GM19395 (cell line): ENCODE data around the gene ZDHHC8.

Source experiments
- ATAC-seq: cut with Tn5 transposase; IDR thresholded peaks from one replicate; pipeline ENCODE4 v1.9.1; 2021; ENCODE audit warnings: mild to moderate bottlenecking, moderate library complexity; ENCODE audit not compliant: unreplicated experiment

ZDHHC8 gene

GRCh38 chr22:20131597-20131858, at the start of gene ZDHHC8:
Gene ZDHHC8 (plus strand): TSS chr22:20131804. CDS start chr22:20131948, 144 bp downstream.
- ATAC-seq: peak; percentile 22

GRCh38 chr22:20083157-20083890, 48.3 kb upstream of the ZDHHC8 start:
- no peak for ATAC-seq

GRCh38 chr22:20083891-20084546, 47.6 kb upstream of the ZDHHC8 start:
- no peak for ATAC-seq

- ATAC-seq: no peak
Measured at GRCh38 chr22:20084547-20085413, 46.8 kb upstream of the ZDHHC8 start.

GRCh38 chr22:20085651-20086050, 46.0 kb upstream of the ZDHHC8 start:
- ATAC-seq: no peak

DNA sequence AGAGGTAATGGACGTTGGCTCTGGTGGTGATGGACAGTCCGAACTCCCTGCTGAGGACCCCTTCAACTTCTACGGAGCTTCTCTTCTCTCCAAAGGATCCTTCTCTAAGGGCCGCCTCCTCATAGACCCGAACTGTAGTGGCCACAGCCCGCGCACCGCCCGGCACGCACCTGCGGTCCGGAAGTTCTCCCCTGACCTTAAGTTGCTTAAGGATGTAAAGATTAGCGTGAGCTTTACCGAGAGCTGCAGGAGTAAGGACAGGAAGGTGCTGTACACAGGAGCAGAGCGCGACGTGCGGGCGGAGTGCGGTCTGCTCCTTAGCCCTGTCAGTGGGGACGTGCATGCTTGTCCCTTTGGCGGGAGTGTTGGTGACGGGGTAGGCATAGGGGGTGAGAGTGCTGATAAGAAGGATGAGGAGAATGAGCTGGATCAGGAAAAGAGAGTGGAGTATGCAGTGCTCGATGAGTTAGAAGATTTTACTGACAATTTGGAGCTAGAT, 45.5 kb upstream of the ZDHHC8 start:
- no peak for ATAC-seq

DNA sequence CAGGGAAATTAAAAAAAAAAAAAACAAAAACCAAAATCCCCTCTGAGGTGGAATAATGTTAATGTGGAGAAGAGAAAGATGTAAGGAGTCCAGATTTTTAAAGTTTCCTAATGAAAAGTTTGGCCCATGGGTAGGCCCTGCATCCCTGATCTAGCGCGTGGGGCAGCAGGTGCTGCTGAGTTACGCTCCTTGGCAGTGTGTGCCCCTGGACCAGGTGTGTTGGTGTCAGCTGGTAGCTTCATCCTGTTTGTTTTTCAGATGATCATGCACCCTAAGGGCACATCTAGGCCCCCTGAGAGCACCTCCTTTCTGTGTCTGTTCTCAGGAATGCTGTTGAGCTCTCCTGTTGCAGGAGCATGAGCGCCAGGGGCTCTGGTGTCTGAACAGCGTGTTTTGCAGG, 44.8 kb upstream of the ZDHHC8 start:
- no peak for ATAC-seq

GRCh38 chr22:20087319-20088262, 44.0 kb upstream of the ZDHHC8 start:
- ATAC-seq: no peak

GRCh38 chr22:20088263-20088648, 43.3 kb upstream of the ZDHHC8 start:
- ATAC-seq: no peak

DNA sequence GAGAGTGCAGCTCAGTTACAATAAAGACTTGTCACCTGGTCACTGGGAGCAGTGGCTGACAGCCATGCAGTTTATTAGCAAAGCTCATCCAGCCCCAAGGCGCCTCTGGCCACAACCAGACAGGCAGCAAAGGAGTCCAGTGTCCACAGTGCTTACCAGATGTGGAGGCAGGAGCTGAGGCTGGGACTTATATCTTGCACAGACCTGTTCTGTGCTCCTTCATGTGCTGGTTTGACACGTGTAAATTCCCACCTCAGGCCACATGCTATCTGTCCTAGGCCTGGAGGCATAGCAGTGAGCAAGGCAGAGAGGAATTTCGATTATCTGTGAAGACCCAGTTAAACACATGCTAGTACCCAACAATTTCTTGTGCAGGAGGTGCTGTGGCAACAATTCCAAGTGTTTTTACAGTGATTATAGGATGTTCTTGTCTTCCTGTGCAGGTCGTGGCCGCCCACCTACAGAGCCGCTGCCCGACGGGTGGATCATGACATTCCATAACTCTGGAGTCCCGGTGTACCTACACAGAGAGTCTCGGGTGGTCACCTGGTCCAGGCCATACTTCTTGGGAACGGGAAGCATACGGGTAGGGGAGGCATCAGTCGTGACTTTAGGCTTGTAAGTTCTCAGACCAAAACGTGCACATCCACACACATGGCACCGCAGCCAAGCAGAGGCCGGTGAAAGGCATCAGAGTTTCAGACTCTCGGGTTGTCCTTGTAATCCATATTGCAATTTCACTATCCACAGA, 42.2 kb upstream of the ZDHHC8 start:
- no peak for ATAC-seq

DNA sequence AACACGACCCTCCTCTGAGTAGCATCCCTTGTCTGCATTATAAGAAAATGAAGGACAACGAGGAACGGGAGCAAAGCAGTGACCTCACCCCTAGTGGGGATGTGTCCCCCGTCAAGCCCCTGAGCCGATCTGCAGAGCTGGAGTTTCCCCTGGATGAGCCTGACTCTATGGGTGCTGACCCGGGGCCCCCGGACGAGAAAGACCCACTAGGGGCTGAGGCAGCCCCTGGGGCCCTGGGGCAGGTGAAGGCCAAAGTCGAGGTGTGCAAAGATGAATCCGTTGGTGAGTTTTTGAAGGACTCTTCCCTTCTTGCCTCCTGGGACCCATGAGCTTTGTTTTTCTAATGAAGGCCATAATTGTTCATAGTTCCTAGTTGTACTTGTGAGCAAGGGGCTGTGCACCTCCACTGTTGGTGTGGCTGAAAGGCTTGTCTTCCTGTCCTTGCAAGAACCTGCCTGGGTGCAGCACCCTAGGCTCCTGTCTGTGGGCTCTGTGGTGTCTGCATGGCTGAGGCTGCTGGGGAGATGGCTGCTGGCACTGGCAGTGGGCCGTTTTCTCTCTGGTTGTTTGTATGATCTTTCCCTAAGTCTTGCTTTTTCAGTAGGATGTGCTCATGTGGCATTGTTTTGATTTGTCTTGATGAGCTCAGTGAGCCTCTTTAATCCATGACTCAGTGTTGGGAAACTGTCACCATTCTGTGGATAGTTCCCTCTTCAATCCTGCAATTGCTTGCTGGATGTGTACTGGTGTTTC, 41.5 kb upstream of the ZDHHC8 start:
- ATAC-seq: no peak

- ATAC-seq: no peak
Measured at GRCh38 chr22:20090730-20091240, 40.8 kb upstream of the ZDHHC8 start.

DNA sequence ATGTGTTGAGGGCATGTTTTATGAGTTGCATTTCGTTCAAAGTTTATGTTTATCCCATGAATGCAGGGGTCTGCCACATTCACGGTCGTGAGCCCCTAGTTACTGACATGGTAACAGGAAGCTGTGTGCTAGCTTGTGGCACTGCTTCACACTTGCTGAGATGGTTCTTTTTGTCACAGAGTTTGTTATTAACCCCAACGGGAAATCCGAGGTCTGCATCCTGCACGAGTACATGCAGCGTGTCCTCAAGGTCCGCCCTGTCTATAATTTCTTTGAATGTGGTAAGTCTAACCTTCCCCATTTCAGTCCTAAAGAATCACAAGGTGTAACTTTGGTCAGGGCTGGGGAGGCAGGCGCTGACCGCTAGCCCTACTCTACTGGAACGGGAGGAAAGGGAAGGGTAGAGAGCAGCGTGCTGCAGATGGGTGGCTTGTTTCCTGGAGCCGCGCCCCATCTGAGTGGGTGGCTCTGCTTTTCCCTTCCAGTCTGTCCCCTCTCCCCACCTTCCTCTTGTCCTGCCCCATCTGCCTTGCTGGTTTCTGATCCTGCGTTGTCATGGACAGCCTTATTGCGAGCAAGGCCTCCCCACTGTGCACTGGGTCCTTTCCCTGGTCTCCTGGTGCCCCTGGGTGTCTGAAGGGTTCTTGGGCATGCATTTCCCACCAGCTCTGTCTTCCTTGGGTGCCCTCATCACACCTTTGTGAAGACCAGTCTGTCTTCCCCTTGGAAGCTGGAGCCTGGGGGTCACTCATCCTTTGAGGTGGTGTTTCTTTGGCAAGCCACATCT, 39.7 kb upstream of the ZDHHC8 start:
- no peak for ATAC-seq

GRCh38 chr22:20092477-20092854, 39.1 kb upstream of the ZDHHC8 start:
- no peak for ATAC-seq

DNA sequence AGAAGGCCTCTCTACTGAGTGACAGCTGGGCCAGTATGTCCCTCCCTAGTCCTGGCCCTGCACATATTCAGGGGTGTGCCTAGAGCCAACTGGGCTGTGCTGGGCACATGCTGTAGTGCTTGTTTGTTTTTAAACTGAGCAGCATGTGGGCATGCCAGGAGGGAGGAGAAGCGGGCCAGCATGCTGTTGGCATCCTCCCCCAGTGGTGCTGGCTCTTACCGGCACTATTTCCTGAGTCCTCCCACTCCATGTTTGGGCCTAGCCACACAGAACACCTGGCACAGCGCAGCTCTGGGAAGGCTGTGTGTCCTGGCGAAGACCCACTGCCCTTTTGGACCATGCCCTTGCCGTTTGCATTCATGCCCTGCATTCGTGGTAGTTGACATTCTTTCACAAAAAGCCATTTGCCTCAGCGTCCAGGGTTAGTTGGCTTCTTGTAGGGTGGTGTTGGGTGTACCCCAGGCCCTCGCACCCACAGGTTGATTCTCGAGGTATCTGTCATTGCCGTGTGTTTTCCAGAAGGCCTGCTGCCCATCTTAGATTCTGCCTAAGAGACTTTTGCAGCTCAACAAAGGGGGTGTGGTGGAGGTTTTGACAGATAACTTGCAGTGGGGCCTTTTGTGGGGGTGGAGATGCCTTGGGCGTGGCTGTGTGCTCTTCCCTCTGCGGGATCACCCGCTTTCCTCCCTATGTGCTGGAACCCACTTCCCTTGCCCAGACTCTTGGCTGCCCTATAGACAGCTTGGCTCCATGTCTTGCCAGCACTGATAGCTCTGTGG, 38.0 kb upstream of the ZDHHC8 start:
- no peak for ATAC-seq

DNA sequence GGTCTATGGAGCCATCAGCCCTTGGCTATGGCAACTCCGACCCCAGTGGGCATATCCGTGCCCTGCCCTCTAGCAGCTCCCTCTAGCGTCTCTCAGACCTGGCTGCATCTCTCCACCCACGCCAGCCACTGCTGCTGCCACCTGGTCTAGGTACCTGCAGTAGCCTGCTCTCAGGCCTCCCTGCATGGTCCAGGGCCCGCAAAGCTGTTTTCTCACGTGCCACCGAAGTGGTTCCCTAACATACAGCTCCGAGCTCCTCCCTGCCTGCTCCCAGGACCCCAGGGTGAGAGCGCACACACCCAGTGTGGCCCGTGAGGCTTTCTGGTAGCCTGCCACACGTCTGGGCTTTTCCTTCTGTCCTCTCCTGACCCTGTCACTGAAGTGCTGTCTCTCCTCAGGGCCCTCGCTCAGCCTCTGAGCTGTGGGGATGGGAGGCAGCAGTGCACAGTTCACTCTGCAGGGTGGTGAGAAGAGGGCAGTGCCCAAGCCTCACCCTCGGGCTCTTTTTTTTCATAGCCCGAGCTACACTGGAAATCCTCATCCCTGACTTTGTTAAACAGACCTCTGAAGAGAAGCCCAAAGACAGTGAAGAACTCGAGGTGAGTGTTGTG, 37.3 kb upstream of the ZDHHC8 start:
- ATAC-seq: no peak

DNA sequence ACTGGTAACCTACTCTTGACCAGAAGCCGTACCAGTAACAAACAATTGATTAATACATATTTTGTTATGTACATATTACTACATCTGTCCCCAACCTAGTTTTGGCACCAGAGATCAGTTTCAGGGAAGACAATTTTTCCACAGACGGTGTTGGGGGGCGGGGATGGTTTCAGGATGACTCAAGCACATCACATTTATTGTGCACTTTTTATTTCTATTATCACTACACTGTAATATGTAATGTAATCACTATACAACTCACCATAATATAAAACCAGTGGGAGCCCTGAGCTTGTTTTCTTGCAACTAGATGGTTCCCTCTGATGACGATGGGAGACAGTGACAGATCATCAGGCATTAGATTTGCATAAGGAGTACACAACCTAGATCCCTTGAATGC, 36.1 kb upstream of the ZDHHC8 start:
- no peak for ATAC-seq
